HepG2 (cell line): ENCODE data around the gene POGLUT3. TPM values are rescaled to one million over a fixed set of nuclear protein-coding genes. Genes with fewer than 3 reads are reported as not detected.

Source experiments
- AKAP8 ChIP-seq: sonication (generic); formaldehyde crosslinking; IDR thresholded peaks from 2 replicates; pipeline ENCODE4 v1.5.1; 2020; ENCODE audit warnings: mild to moderate bottlenecking, missing genetic modification reagents
- ATF7 ChIP-seq, 2 experiments: fragments of 450-650 bp in 1 of 2; sonication (generic) in 1 of 2; formaldehyde crosslinking in 1 of 2; IDR thresholded peaks; 2 replicates each; pipeline versions ENCODE4 v1.4.0 to v1.6.1; 2016 to 2020; ENCODE audit warnings: antibody characterized with exemption in 1 of 2, mild to moderate bottlenecking in 1 of 2, missing genetic modification reagents in 1 of 2
- ATRX ChIP-seq: sonication (generic); formaldehyde crosslinking; IDR thresholded peaks from 2 replicates; pipeline ENCODE4 v1.4.0; 2020; ENCODE audit warnings: missing genetic modification reagents, borderline replicate concordance
- CBX2 ChIP-seq, 2 experiments: fragments of 200-600 bp in 1 of 2; sonication (generic); formaldehyde crosslinking in 1 of 2; IDR thresholded peaks; 2 replicates each; pipeline versions ENCODE4 v1.7.0 to v1.8.1; 2018 to 2022; ENCODE audit warnings: low read depth in 2 of 2, low read length in 1 of 2, mild to moderate bottlenecking in 1 of 2, missing genetic modification reagents in 1 of 2
- HDAC2 ChIP-seq: sonication (generic); formaldehyde crosslinking; IDR thresholded peaks from 2 replicates; pipeline ENCODE4 v1.4.0; 2020; ENCODE audit warnings: missing genetic modification reagents
- ISL2 ChIP-seq: sonication (generic); formaldehyde crosslinking; IDR thresholded peaks from 2 replicates; pipeline ENCODE4 v1.5.0; 2020; ENCODE audit warnings: missing genetic modification reagents
- ISX ChIP-seq: sonication (generic); formaldehyde crosslinking; conservative IDR thresholded peaks from 2 replicates; pipeline ENCODE4 v1.5.0; 2020; ENCODE audit warnings: missing genetic modification reagents
- KAT2B ChIP-seq: fragments of 150-350 bp; IDR thresholded peaks from 2 replicates; pipeline ENCODE4 v1.6.1; 2014; ENCODE audit warnings: low read depth, low read length, borderline replicate concordance
- NFKB2 ChIP-seq: sonication (generic); formaldehyde crosslinking; IDR thresholded peaks from 2 replicates; pipeline ENCODE4 v1.4.0; 2020; ENCODE audit warnings: missing genetic modification reagents, borderline replicate concordance
- NR2F1 ChIP-seq, 2 experiments: fragments of 450-650 bp in 1 of 2; formaldehyde crosslinking in 1 of 2; IDR thresholded peaks; 2 replicates each; pipeline versions ENCODE4 v1.5.0 to v1.6.1; 2016 to 2020; ENCODE audit warnings: mild to moderate bottlenecking in 1 of 2, missing compliant biosample characterization in 1 of 2, missing genetic modification reagents in 1 of 2, moderate library complexity in 1 of 2
- ZBTB20 ChIP-seq: sonication (generic); formaldehyde crosslinking; IDR thresholded peaks from 2 replicates; pipeline ENCODE4 v1.8.1; 2023; ENCODE audit warnings: missing genetic modification reagents, low read depth, mild to moderate bottlenecking, borderline replicate concordance
- ZNF484 ChIP-seq: sonication (generic); formaldehyde crosslinking; IDR thresholded peaks from 2 replicates; pipeline ENCODE4 v1.5.1; 2020; ENCODE audit warnings: mild to moderate bottlenecking, low read depth, missing genetic modification reagents, borderline replicate concordance
- ZSCAN22 ChIP-seq: sonication (generic); formaldehyde crosslinking; IDR thresholded peaks from 2 replicates; pipeline ENCODE4 v1.4.0; 2020; ENCODE audit warnings: mild to moderate bottlenecking, missing genetic modification reagents
- polyA plus RNA-seq, 8 experiments: library from polyadenylated mRNA; depleted of rRNA in 3 of 8; stranded (reverse) in 7 of 8; unstranded in 1 of 8; fragments of >200 nt; fragmentation: Illumina TruSeq in 4 of 8; extraction: Trizol in 4 of 8; gene quantifications; 2 replicates each; pipeline versions ENCODE4 v1.2.1 to v1.2.3, GENCODE V29; 2011 to 2016; ENCODE audit warnings: low read depth in 4 of 8, missing spikeins in 1 of 8, mixed read lengths in 1 of 8; ENCODE audit not compliant: insufficient read depth in 1 of 8
- total RNA-seq, 5 experiments: library from RNA; depleted of rRNA; stranded (reverse); fragments of >200 nt; fragmentation: Illumina TruSeq; extraction: Trizol; gene quantifications; 2 replicates each; pipeline ENCODE4 v1.2.3, GENCODE V29; 2016; ENCODE audit warnings: low read depth in 1 of 5
- TF ChIP-seq, protein P1 (sequence below): sonication (generic); formaldehyde crosslinking; IDR thresholded peaks from 2 replicates; pipeline ENCODE4 v1.5.0; 2020; ENCODE audit warnings: mild to moderate bottlenecking, missing genetic modification reagents
- TF ChIP-seq, protein P2 (sequence below): sonication (generic); formaldehyde crosslinking; IDR thresholded peaks from 2 replicates; pipeline ENCODE4 v1.4.0; 2020; ENCODE audit warnings: low read depth, mild to moderate bottlenecking, missing genetic modification reagents
- TF ChIP-seq, protein P3 (sequence below): sonication (generic); formaldehyde crosslinking; IDR thresholded peaks from 2 replicates; pipeline ENCODE4 v1.4.0; 2020; ENCODE audit warnings: mild to moderate bottlenecking, low read depth, missing genetic modification reagents
- TF ChIP-seq, protein P4 (sequence below): IDR thresholded peaks from 2 replicates; pipeline ENCODE4 v1.6.1; 2012; ENCODE audit warnings: low read length, improper control_type of control experiment

The POGLUT3 gene
- total and polyA plus RNA-seq, 2 of the 13 experiments (the other 11 are each of a cell fraction or from before 2014, with no cell fraction given): 14.3 to 22.0 TPM

DNA sequence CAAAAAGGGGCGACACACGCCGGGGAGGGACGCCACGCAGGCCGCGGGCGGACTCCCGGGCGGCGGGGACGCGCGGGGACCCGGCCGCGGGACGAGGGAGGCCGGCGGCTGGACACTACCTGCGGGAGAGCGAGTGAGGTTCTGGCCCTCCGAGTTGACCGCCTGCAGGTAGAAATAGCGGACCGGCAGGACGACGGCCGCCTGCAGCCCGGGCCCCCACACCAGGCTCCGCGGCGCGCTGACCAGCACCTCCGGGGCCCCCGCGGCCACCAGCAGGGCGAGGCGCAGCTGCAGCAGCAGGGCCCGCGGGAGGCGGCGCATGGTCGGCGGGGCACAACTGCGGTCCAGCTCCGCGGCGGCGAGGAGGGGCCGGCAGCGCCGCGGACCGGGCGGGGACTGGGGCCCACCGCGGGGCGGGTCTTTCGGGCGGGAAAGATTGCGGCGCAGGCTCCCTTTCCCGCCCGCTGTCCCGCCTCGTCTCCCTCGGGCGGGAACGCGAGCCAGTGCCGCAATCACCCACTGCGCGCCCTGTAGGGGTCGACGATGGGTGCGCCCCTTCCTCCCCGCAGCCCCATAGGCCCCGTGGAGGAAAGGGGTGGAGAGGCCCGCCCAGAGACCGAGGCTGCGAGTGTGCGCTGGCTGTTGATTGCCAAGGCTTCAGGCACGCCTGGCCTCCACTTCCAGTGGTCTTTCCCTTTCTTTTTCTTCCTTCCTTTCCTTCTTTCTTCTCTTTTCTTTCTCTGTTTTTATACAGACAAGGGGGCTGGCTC lies at the start of gene POGLUT3 (continued):
- TF ChIP-seq, protein P1, sequence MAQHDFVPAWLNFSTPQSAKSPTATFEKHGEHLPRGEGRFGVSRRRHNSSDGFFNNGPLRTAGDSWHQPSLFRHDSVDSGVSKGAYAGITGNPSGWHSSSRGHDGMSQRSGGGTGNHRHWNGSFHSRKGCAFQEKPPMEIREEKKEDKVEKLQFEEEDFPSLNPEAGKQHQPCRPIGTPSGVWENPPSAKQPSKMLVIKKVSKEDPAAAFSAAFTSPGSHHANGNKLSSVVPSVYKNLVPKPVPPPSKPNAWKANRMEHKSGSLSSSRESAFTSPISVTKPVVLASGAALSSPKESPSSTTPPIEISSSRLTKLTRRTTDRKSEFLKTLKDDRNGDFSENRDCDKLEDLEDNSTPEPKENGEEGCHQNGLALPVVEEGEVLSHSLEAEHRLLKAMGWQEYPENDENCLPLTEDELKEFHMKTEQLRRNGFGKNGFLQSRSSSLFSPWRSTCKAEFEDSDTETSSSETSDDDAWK (CRISPR knock-in tag): no peak
- TF ChIP-seq, protein P2, sequence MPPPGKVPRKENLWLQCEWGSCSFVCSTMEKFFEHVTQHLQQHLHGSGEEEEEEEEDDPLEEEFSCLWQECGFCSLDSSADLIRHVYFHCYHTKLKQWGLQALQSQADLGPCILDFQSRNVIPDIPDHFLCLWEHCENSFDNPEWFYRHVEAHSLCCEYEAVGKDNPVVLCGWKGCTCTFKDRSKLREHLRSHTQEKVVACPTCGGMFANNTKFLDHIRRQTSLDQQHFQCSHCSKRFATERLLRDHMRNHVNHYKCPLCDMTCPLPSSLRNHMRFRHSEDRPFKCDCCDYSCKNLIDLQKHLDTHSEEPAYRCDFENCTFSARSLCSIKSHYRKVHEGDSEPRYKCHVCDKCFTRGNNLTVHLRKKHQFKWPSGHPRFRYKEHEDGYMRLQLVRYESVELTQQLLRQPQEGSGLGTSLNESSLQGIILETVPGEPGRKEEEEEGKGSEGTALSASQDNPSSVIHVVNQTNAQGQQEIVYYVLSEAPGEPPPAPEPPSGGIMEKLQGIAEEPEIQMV (CRISPR knock-in tag): peak; percentile 71; the same call in 1 of the 2 replicates
- no peak for TF ChIP-seq ATRX (CRISPR knock-in tag)
- no peak for TF ChIP-seq KAT2B
- no peak for TF ChIP-seq CBX2 (IDR thresholded peaks at IDR 0.05; ENCODE audit: low read depth, low read length)
- no peak for TF ChIP-seq CBX2 (CRISPR knock-in tag; IDR thresholded peaks at IDR 0.05; ENCODE audit: low read depth)
- TF ChIP-seq, protein P3, sequence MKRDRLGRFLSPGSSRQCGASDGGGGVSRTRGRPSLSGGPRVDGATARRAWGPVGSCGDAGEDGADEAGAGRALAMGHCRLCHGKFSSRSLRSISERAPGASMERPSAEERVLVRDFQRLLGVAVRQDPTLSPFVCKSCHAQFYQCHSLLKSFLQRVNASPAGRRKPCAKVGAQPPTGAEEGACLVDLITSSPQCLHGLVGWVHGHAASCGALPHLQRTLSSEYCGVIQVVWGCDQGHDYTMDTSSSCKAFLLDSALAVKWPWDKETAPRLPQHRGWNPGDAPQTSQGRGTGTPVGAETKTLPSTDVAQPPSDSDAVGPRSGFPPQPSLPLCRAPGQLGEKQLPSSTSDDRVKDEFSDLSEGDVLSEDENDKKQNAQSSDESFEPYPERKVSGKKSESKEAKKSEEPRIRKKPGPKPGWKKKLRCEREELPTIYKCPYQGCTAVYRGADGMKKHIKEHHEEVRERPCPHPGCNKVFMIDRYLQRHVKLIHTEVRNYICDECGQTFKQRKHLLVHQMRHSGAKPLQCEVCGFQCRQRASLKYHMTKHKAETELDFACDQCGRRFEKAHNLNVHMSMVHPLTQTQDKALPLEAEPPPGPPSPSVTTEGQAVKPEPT (CRISPR knock-in tag): no peak
- no peak for TF ChIP-seq ZBTB20 (CRISPR knock-in tag)
- no peak for TF ChIP-seq NFKB2
- TF ChIP-seq ZSCAN22 (CRISPR knock-in tag): no peak
- TF ChIP-seq HDAC2 (CRISPR knock-in tag): peak; percentile 53; the same call in 1 of the 2 replicates
- no peak for TF ChIP-seq ISX (CRISPR knock-in tag)
- no peak for TF ChIP-seq ATF7 (IDR thresholded peaks at IDR 0.05)
- no peak for TF ChIP-seq ATF7 (CRISPR knock-in tag; IDR thresholded peaks at IDR 0.05)
- TF ChIP-seq AKAP8 (CRISPR knock-in tag): no peak
- no peak for TF ChIP-seq ISL2
- TF ChIP-seq NR2F1 (CRISPR knock-in tag; IDR thresholded peaks at IDR 0.05): no peak
- TF ChIP-seq ZNF484: no peak
- TF ChIP-seq, protein P4, sequence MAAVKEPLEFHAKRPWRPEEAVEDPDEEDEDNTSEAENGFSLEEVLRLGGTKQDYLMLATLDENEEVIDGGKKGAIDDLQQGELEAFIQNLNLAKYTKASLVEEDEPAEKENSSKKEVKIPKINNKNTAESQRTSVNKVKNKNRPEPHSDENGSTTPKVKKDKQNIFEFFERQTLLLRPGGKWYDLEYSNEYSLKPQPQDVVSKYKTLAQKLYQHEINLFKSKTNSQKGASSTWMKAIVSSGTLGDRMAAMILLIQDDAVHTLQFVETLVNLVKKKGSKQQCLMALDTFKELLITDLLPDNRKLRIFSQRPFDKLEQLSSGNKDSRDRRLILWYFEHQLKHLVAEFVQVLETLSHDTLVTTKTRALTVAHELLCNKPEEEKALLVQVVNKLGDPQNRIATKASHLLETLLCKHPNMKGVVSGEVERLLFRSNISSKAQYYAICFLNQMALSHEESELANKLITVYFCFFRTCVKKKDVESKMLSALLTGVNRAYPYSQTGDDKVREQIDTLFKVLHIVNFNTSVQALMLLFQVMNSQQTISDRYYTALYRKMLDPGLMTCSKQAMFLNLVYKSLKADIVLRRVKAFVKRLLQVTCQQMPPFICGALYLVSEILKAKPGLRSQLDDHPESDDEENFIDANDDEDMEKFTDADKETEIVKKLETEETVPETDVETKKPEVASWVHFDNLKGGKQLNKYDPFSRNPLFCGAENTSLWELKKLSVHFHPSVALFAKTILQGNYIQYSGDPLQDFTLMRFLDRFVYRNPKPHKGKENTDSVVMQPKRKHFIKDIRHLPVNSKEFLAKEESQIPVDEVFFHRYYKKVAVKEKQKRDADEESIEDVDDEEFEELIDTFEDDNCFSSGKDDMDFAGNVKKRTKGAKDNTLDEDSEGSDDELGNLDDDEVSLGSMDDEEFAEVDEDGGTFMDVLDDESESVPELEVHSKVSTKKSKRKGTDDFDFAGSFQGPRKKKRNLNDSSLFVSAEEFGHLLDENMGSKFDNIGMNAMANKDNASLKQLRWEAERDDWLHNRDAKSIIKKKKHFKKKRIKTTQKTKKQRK: no peak
